Keratinocyte (primary cell): Measurements from ENCODE around the gene PDE8A.

Source experiments
- EZH2 ChIP-seq: IDR thresholded peaks from one replicate; pipeline ENCODE4 v1.6.1; 2012; ENCODE audit warnings: inconsistent platforms, mild to moderate bottlenecking, low read length, moderate library complexity
- TF ChIP-seq, protein P1 (sequence below), 3 experiments: IDR thresholded peaks in 1 of 3; conservative IDR thresholded peaks in 1 of 3; optimal IDR thresholded peaks in 1 of 3; 2 replicates in 2 of 3; 3 replicates in 1 of 3; pipeline versions ENCODE3 to v1.5.1; 2011; ENCODE audit warnings: low read length in 3 of 3, mild to moderate bottlenecking in 3 of 3, moderate library complexity in 2 of 3, control low read depth in 1 of 3, inconsistent platforms in 1 of 3; ENCODE audit not compliant: insufficient read depth in 2 of 3; ENCODE audit errors: extremely low read depth in 1 of 3

DNA sequence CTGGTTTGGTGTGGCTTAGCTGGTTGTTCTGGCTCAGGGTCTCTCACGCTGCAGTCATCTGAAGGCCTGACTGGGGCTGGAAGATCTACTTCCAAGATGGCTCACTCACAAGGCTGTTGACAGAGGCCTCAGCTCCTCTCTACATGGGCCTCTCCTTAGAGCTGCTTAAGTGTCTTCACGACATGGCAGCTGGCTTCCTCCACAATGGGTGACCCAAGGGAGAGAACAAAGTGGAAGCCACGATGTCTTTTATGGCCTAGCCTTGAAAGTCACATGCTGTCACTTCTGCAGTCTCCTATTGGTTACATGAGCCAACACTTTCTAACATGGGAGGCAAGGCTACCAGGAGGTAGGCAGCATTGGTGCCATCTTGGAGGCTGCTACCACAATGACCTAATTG is 13.4 kb upstream of the PDE8A start:
- TF ChIP-seq EZH2, result no peak
- TF ChIP-seq, protein P1, sequence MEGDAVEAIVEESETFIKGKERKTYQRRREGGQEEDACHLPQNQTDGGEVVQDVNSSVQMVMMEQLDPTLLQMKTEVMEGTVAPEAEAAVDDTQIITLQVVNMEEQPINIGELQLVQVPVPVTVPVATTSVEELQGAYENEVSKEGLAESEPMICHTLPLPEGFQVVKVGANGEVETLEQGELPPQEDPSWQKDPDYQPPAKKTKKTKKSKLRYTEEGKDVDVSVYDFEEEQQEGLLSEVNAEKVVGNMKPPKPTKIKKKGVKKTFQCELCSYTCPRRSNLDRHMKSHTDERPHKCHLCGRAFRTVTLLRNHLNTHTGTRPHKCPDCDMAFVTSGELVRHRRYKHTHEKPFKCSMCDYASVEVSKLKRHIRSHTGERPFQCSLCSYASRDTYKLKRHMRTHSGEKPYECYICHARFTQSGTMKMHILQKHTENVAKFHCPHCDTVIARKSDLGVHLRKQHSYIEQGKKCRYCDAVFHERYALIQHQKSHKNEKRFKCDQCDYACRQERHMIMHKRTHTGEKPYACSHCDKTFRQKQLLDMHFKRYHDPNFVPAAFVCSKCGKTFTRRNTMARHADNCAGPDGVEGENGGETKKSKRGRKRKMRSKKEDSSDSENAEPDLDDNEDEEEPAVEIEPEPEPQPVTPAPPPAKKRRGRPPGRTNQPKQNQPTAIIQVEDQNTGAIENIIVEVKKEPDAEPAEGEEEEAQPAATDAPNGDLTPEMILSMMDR (optimal IDR thresholded peaks at IDR 0.05 in 1 of 3, IDR thresholded peaks at IDR 0.05 in 1 of 3, conservative IDR thresholded peaks at IDR 0.05 in 1 of 3; ENCODE audit: extremely low read depth in 1 of 3, insufficient read depth in 2 of 3, low read length in 3 of 3), result no peak
